Omental fat pad (tissue), 4 donors: Measurements from ENCODE around the gene ASB3. TPM values are rescaled to one million over a fixed set of nuclear protein-coding genes. Genes with fewer than 3 reads are reported as not detected.

Experiments used
- ATAC-seq: fragments of 150-250 bp; one replicate; pipeline ENCODE4 v1.9.1; 2016; ENCODE audit warnings: mild to moderate bottlenecking, moderate library complexity; ENCODE audit not compliant: low FRiP score
- DNase-seq: peaks from one replicate; pipeline ENCODE4 v3.0.0-alpha.2; 2019; ENCODE audit warnings: low spot score
- CTCF ChIP-seq, 3 donors: fragments of 450-650 bp; IDR thresholded peaks; one replicate each; pipeline ENCODE4 v1.5.1; 2016 to 2017; ENCODE audit warnings: antibody characterized with exemption in 3 of 3, mild to moderate bottlenecking in 3 of 3, moderate library complexity in 2 of 3
- total RNA-seq, 4 donors: library from RNA; depleted of rRNA; stranded (reverse); fragments of >200 nt; gene quantifications; one replicate each; pipeline ENCODE4 v1.1.0, GENCODE V29; 2016

ASB3 gene
- total RNA-seq, 4 donors from 2014 or later: 7.0 to 24.9 (median 12.0) TPM

GRCh38 chr2:53755121-53755520, 31.6 kb downstream of the ASB3 start:
- DNase-seq (no peak), ATAC-seq (no peak)
- TF ChIP-seq CTCF (IDR thresholded peaks at IDR 0.05): no peak

DNA sequence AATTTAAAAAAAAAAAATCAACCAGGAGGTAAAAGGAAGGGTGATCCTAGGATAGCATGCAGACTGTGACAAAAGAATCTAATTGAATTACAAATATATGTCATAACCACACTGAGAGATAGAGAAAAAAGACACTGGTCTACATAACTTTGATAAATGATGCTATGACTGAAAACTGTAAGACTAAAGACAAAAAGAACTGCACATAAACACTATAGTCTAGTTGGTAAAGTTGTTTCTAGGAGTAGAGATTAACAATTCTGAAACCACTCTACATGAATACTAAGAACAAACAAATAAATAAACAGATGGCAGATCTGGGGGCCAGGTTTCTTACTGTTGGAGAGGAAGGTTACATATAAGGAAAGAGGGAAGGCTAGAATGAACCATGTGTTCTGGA, 33.7 kb downstream of the ASB3 start:
- DNase-seq (no peak), ATAC-seq (no peak)
- no peak for TF ChIP-seq CTCF (IDR thresholded peaks at IDR 0.05)

DNA sequence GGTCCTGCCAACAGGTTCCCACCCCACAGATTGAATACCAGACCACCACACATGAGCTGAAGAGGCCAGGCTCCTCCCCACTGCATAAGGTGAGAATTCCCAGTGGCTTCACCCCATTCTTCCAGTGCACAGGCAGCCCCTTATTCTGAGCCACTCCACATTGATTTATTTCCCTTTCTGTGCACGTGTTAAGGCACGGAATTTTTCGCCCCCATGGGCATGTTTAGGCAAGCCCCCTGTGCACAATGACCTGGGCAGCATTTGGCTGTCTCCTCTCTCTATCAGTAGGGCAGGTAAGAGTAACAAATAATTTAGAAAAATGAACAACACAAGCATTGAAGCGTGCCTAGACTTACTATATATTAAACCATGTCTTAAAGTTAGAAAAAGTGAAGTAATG, 34.4 kb downstream of the ASB3 start:
- DNase-seq: no peak
- no peak for TF ChIP-seq CTCF (IDR thresholded peaks at IDR 0.05)
- no peak for ATAC-seq

- no peak for ATAC-seq
- TF ChIP-seq CTCF (IDR thresholded peaks at IDR 0.05): no peak
- no peak for DNase-seq
These were observed 35.0 kb downstream of the ASB3 start for GRCh38 chr2:53751728-53752127.

GRCh38 chr2:53750041-53750768, 36.5 kb downstream of the ASB3 start:
- no peak for TF ChIP-seq CTCF (IDR thresholded peaks at IDR 0.05)
- ATAC-seq (no peak), DNase-seq (no peak)

- ATAC-seq: no peak
- no peak for TF ChIP-seq CTCF (IDR thresholded peaks at IDR 0.05)
These were observed 42.2 kb downstream of the ASB3 start for GRCh38 chr2:53744395-53745065.

GRCh38 chr2:53740170-53740569, 46.6 kb downstream of the ASB3 start:
- TF ChIP-seq CTCF (IDR thresholded peaks at IDR 0.05): no peak
- ATAC-seq: no peak
- no peak for DNase-seq

More at GRCh38 chr2:53744395-53745065, 42.2 kb downstream of the ASB3 start:
- no peak for DNase-seq
